Mucosa of descending colon (tissue), 3 donors: ENCODE results near the gene CAPS. TPM values are rescaled to one million over a fixed set of nuclear protein-coding genes. Genes with fewer than 3 reads are reported as not detected.
A peak's percentile ranks its signal among the peaks of the same experiment; 100 is the strongest.
"Not testable (repeated sequence)": the region's sequence is repeated elsewhere in the genome, so short reads cannot be mapped to it uniquely, and the experiment has no call there.

Source experiments
- ATAC-seq: fragments of 200-7000 bp; cut with Tn5 transposase; one replicate; pipeline ENCODE4 v1.9.1; 2020; ENCODE audit warnings: mild to moderate bottlenecking, moderate library complexity
- DNase-seq, 3 donors: peaks; one replicate each; pipeline ENCODE4 v3.0.0-alpha.2; 2020
- H3K36me3 ChIP-seq: fragments of 200-600 bp; one replicate; pipeline ENCODE4 v1.8.0; 2021; ENCODE audit warnings: low read depth, mild to moderate bottlenecking
- H3K4me1 ChIP-seq: fragments of 200-600 bp; one replicate; pipeline ENCODE4 v1.8.0; 2021; ENCODE audit warnings: low read depth, mild to moderate bottlenecking
- H3K4me3 ChIP-seq: fragments of 200-600 bp; one replicate; pipeline ENCODE4 v1.8.0; 2021; ENCODE audit warnings: mild to moderate bottlenecking
- H3K9me3 ChIP-seq: fragments of 200-600 bp; one replicate; pipeline ENCODE4 v1.8.0; 2021; ENCODE audit warnings: mild to moderate bottlenecking
- intact Hi-C, 2 donors: fragments of 100-400 bp; cut with DNase I in 1 of 2; cut with micrococcal nuclease in 1 of 2; formaldehyde crosslinking; loops; one replicate each; pipeline versions ENCODE4 v1.11.0 to v1.11.1; 2022; cut with DNase I, micrococcal nuclease
- total RNA-seq, 3 donors: library from RNA; stranded (reverse); fragmentation: NEBNext Ultra II Directional in 2 of 3; extraction: Animal tissue kit (Norgen Biotek cat#: 25700) in 2 of 3; gene quantifications; one replicate each; pipeline versions ENCODE4 v1.2.1 to v1.2.4, GENCODE V29; 2021 to 2023
- TF ChIP-seq, protein P1 (sequence below): fragments of 200-600 bp; IDR thresholded peaks from one replicate; pipeline ENCODE4 v1.8.0; 2022; ENCODE audit warnings: antibody characterized with exemption, mild to moderate bottlenecking
- donor health status: DM: no; HTN: no; CAD: no; lungs with moderate emphysema.
- donor health status: DM: no; HTN: no; CAD: no.
- donor health status: DM: no; HTN: yes; CAD: no.

Gene CAPS
- total RNA-seq, 3 donors from 2014 or later, result 9.5 to 20.2 (median 16.4) TPM

DNA sequence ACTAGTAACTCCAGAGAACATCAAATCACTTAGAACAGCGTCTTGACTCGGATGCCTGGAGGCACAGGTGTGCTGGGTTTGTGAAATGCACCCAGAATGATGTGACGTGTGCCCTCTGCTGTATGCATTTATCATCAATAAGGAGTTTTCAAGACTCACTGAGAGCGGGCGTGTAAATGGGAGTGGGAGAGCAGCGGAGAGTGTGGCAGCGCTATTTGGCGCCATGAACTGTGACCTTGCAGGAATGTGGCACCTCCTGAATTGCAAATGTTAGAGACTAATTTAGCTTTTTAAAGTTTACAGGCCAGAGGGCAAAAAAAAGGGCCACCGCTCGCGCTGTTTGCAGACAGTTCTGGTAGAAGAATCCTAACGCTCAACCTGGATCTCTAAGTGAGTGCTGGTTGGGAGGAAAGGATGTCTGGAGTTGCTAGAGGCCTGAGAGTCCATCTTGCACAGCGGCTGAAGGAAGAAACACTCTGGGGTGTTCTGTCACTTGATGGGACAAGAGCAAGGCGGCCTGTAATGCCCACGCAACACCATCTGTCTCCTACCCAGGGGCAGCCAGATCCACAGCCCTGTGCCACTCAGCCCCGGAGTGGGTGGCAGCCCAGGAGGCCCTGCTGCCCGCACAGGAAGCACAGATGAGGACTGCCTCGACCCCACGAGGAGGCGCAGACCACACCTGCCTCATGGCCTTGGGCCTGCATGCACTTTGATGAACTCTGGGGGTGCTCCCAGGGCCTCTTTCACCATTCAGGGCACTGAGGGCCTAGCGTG lies 44.2 kb downstream of the CAPS start:
- no peak overlapping the region for H3K4me3 ChIP-seq
- H3K4me1 ChIP-seq, result peaks cover 73% of the 10 kb centered on the region
- DNase-seq, result peak in 1 of 3 donors; percentile 48
- H3K36me3 ChIP-seq, result no peaks in the 10 kb centered on the region
- no peaks in the 10 kb centered on the region for H3K9me3 ChIP-seq
- intact Hi-C loops, result no loop called here
- TF ChIP-seq, protein P1, sequence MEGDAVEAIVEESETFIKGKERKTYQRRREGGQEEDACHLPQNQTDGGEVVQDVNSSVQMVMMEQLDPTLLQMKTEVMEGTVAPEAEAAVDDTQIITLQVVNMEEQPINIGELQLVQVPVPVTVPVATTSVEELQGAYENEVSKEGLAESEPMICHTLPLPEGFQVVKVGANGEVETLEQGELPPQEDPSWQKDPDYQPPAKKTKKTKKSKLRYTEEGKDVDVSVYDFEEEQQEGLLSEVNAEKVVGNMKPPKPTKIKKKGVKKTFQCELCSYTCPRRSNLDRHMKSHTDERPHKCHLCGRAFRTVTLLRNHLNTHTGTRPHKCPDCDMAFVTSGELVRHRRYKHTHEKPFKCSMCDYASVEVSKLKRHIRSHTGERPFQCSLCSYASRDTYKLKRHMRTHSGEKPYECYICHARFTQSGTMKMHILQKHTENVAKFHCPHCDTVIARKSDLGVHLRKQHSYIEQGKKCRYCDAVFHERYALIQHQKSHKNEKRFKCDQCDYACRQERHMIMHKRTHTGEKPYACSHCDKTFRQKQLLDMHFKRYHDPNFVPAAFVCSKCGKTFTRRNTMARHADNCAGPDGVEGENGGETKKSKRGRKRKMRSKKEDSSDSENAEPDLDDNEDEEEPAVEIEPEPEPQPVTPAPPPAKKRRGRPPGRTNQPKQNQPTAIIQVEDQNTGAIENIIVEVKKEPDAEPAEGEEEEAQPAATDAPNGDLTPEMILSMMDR, result no peak
- no peak for ATAC-seq

DNA sequence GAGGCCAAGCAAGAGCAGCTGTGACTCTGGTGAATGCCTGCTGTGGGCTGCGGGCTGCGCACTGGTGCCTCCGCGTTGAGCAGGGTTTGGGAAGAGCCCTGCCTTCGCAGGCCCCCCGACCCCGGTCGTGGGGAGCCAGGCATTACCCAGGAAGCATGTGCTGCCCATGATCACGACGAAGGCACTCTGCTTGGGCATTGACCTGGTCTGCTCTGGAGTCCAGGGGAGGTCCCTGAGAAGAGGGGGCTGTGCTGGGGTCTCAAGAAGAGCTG lies 44.7 kb downstream of the CAPS start:
- TF ChIP-seq, protein P1, result no peak
- Histone ChIP-seq H3K4me3 (no peak overlapping the region), H3K4me1 (peaks cover 74% of the 10 kb centered on the region), H3K9me3 (no peaks in the 10 kb centered on the region), H3K36me3 (no peaks in the 10 kb centered on the region)
- intact Hi-C loops, result no loop called here
- no peak for DNase-seq
- no peak for ATAC-seq

DNA sequence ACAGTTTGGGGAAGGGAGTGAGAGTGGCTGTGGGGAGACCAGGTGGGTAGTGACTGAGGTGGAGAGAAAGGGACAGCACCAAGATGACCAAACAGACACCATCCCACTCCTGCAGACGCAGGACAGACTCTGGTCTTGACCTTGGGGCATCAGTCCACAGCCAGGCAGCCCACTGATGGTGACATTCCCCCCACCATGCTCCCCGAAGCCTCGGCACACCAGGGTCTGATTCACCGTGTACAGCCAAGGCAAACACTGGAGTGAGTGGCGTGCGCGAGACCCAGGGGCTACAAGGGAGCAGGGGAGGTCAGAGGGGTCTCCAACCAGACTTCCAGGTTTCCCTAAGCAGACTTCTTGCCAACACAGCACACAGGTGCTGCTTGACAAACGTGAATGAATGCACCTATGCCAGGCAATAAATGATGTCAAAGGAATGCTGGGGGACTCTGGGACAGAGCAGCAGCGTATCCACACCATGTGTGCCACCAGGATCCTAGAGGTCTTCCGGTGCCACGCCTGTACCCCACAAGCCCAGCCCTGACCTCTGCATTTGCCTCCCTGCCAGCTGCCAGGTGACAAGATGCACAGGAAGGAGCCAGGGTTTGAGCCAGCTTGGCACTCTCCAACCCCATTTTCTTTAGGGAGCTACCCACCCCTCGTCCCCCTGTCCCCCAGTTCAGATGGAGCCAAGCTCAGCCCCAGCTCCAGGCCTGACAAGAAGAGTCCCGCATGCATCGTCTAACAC lies 45.4 kb downstream of the CAPS start:
- TF ChIP-seq, protein P1, result no peak
- Histone ChIP-seq H3K36me3 (no peaks in the 10 kb centered on the region), H3K4me3 (no peak overlapping the region), H3K9me3 (no peaks in the 10 kb centered on the region), H3K4me1 (peaks cover 68% of the 10 kb centered on the region)
- no peak for DNase-seq
- intact Hi-C loops, result no loop called here
- no peak for ATAC-seq

DNA sequence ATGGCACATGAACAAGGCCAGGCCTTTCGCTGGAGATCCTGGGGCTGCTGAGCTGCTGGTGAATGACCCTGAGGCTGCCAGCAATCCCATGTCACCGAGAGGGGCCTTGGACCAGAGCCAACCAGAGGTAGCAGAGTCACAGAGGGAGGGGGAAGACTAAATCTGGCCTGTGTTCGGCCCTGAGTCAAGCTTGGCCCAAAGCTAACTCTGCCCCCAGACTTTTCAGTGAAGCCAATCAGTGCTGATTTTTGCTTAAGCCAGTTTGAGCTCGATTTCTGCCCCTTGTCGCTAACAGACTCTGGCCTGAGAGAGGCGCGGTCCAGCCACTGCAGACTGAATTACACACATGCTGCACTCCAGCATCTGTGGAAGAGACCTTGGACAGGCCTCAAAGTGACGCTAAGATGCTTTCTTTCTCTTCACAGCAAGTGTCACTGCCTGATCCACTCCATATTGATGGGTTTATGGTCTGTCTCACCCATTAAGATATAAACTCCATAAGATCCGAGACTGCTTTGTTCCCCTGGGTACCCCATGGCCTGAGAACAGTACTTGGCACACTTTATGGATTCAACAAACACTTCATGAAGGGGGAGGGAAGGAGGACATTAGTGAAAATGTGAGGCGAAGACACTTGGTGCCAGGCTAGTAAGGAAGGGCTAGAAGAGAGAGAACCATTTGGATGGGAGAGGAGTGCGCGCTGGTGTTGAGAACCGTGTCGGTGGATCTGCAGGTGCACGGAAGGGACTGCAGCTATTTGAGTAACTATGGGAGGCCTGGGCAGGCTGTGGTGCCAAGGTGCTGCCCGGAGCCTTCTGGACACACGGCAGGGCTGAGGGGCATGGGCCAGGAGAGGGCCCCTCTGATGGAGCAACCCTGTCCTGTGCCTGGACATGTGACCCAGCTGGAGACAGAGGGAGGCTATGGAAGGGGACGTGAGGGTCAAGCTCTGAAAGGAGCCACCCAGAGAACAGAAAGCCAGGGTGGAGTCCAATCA lies 46.2 kb downstream of the CAPS start:
- ATAC-seq, result no peak
- peak in 1 of 3 donors; percentile 47 for DNase-seq
- intact Hi-C loops, result no loop called here
- TF ChIP-seq, protein P1, result no peak
- Histone ChIP-seq H3K9me3 (no peaks in the 10 kb centered on the region), H3K4me3 (no peak overlapping the region), H3K4me1 (peaks cover 60% of the 10 kb centered on the region), H3K36me3 (no peaks in the 10 kb centered on the region)

DNA sequence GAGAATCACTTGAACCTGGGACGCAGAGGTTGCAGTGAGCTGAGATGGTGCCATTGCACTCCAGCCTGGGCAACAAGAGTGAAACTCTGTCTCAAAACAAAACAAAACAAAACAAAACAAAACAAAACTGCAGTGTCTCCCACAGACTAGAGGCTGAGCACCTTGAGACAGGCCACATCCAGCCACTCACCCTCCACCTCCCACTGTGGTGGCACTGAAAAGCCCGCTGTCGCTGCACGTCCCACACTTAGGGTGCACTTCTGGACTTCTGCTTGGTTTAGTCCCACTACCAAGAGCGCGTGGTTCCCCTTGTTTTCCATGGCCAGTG lies 47.6 kb downstream of the CAPS start:
- H3K4me3 ChIP-seq, ATAC-seq, H3K9me3 ChIP-seq, intact Hi-C loops, H3K36me3 ChIP-seq: not testable (repeated sequence)
- peak in 1 of 3 donors; percentile 47 for DNase-seq
- peaks cover 60% of the 10 kb centered on the region for H3K4me1 ChIP-seq
